ENCODE data around the gene GARNL3.

Gene GARNL3

DNA sequence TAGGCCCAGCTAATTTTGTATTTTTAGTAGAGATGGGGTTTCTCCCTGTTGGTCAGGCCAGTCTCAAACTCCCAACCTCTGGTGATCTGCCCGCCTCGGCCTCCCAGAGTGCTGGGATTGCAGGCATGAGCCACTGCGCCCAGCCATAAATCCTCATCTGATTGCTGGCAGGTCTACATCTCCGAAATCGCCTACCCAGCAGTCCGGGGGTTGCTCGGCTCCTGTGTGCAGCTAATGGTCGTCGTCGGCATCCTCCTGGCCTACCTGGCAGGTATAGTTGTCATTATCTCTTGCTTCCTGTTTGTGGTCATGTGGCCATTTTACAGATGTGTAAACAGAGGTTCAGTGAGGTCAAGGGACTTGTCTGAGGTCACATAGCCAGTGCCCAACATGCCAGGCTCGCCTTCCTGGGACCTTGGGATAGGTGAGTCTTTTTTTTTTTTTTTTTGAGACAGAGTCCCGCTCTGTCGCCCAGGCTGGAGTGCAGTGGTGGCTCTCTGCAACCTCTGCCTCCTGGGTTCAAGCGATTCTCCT lies 135.2 kb downstream of the GARNL3 start:
- Histone ChIP-seq H2AFZ (ENCODE audit: low read length) (no peak overlapping the region), H3K4me2 (ENCODE audit: low read depth, low read length, poor library complexity, severe bottlenecking) (no peak overlapping the region), H3K4me3 (ENCODE audit: low read length, poor library complexity, severe bottlenecking) (no peak overlapping the region), H3F3A (ENCODE audit: low read depth) (no peaks in the 10 kb centered on the region), H3K9ac (ENCODE audit: low read depth, low read length, poor library complexity, severe bottlenecking) (no peak overlapping the region), H3K36me3 (ENCODE audit: insufficient read depth, low read length) (no peaks in the 10 kb centered on the region), H3K9me3 (ENCODE audit: insufficient read depth, low read depth, low read length) (no peaks in the 10 kb centered on the region), H3K4me1 (ENCODE audit: insufficient read depth, low read length, poor library complexity, severe bottlenecking) (no peaks in the 10 kb centered on the region), H3K79me2 (ENCODE audit: insufficient read depth, low read length) (no peaks in the 10 kb centered on the region), H4K20me1 (ENCODE audit: insufficient read depth, low read length, poor library complexity, severe bottlenecking) (no peaks in the 10 kb centered on the region), H3K9me2 (replicated peaks; ENCODE audit: low read depth, low read length) (no peaks in the 10 kb centered on the region), H3K27me3 (ENCODE audit: insufficient read depth, low read length, poor library complexity, severe bottlenecking) (peaks cover 64% of the 10 kb centered on the region)
- TF ChIP-seq, protein P1, sequence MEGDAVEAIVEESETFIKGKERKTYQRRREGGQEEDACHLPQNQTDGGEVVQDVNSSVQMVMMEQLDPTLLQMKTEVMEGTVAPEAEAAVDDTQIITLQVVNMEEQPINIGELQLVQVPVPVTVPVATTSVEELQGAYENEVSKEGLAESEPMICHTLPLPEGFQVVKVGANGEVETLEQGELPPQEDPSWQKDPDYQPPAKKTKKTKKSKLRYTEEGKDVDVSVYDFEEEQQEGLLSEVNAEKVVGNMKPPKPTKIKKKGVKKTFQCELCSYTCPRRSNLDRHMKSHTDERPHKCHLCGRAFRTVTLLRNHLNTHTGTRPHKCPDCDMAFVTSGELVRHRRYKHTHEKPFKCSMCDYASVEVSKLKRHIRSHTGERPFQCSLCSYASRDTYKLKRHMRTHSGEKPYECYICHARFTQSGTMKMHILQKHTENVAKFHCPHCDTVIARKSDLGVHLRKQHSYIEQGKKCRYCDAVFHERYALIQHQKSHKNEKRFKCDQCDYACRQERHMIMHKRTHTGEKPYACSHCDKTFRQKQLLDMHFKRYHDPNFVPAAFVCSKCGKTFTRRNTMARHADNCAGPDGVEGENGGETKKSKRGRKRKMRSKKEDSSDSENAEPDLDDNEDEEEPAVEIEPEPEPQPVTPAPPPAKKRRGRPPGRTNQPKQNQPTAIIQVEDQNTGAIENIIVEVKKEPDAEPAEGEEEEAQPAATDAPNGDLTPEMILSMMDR (conservative IDR thresholded peaks at IDR 0.05; ENCODE audit: low read length): no peak
- no peak for TF ChIP-seq EZH2phosphoT487 (IDR thresholded peaks at IDR 0.05; ENCODE audit: borderline replicate concordance)

DNA sequence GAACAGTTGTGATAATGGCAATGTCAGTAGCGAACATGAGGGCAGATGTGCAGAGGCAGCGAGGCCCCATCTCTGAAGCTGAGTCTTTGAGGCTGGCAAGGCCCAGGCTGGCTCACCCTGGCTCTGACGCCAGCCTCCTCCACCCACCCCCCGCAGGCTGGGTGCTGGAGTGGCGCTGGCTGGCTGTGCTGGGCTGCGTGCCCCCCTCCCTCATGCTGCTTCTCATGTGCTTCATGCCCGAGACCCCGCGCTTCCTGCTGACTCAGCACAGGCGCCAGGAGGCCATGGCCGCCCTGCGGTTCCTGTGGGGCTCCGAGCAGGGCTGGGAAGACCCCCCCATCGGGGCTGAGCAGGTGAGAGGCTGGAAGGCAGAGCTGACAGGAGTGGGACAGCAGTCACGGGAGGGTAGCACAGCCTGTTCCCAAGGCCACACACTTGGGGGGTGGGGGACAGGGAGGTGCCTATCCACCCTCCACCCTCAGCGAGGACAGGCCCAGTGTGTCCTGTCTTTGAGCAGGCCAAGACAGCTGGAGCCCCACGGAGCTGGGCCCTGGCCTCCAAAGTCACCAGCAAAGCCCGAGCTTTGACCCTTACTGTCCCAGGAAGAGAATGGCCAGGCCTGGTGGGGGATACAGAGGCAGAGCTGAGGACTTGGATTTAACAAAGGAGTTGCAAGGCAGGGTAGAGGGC lies 138.0 kb downstream of the GARNL3 start:
- Histone ChIP-seq H4K20me1 (ENCODE audit: insufficient read depth, low read length, poor library complexity, severe bottlenecking) (no peaks in the 10 kb centered on the region), H3K36me3 (ENCODE audit: insufficient read depth, low read length) (no peaks in the 10 kb centered on the region), H3K4me1 (ENCODE audit: insufficient read depth, low read length, poor library complexity, severe bottlenecking) (no peaks in the 10 kb centered on the region), H3F3A (ENCODE audit: low read depth) (no peaks in the 10 kb centered on the region), H3K79me2 (ENCODE audit: insufficient read depth, low read length) (no peaks in the 10 kb centered on the region), H3K9ac (ENCODE audit: low read depth, low read length, poor library complexity, severe bottlenecking) (no peak overlapping the region), H3K27me3 (ENCODE audit: insufficient read depth, low read length, poor library complexity, severe bottlenecking) (peaks cover 43% of the 10 kb centered on the region), H3K9me2 (replicated peaks; ENCODE audit: low read depth, low read length) (no peaks in the 10 kb centered on the region), H3K4me2 (ENCODE audit: low read depth, low read length, poor library complexity, severe bottlenecking) (no peak overlapping the region), H3K4me3 (ENCODE audit: low read length, poor library complexity, severe bottlenecking) (no peak overlapping the region), H3K9me3 (ENCODE audit: insufficient read depth, low read depth, low read length) (no peaks in the 10 kb centered on the region), H2AFZ (ENCODE audit: low read length) (no peak overlapping the region)
- TF ChIP-seq, protein P1 (conservative IDR thresholded peaks at IDR 0.05; ENCODE audit: low read length): no peak
- no peak for TF ChIP-seq EZH2phosphoT487 (IDR thresholded peaks at IDR 0.05; ENCODE audit: borderline replicate concordance)

DNA sequence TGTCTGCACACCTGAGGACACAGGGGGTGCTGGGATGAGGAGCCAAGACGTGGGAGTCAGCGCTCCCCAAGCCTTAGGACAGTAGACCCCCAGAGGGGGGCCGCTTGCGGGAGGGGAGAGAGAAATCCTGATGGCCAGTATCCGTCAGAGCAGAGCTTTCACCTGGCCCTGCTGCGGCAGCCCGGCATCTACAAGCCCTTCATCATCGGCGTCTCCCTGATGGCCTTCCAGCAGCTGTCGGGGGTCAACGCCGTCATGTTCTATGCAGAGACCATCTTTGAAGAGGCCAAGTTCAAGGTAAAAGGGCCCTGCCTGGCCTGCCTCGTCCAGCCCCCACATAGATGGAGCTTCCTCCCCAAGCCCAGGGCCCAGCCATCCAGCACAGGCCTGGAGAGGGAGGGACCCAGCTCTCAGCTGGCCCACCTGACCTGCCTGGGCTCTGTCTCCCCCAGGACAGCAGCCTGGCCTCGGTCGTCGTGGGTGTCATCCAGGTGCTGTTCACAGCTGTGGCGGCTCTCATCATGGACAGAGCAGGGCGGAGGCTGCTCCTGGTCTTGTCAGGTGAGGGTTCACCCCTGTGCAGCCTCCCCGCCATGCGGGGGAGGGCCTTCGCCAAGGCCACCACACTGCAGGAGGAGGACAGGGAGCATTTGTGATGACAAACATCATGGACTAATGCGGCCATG lies 139.1 kb downstream of the GARNL3 start:
- Histone ChIP-seq H3K36me3 (ENCODE audit: insufficient read depth, low read length) (no peaks in the 10 kb centered on the region), H3K79me2 (ENCODE audit: insufficient read depth, low read length) (no peaks in the 10 kb centered on the region), H3K27me3 (ENCODE audit: insufficient read depth, low read length, poor library complexity, severe bottlenecking) (peaks cover 36% of the 10 kb centered on the region), H3K4me2 (ENCODE audit: low read depth, low read length, poor library complexity, severe bottlenecking) (no peak overlapping the region), H2AFZ (ENCODE audit: low read length) (no peak overlapping the region), H3K9me3 (ENCODE audit: insufficient read depth, low read depth, low read length) (no peaks in the 10 kb centered on the region), H3K9me2 (replicated peaks; ENCODE audit: low read depth, low read length) (no peaks in the 10 kb centered on the region), H3K4me3 (ENCODE audit: low read length, poor library complexity, severe bottlenecking) (no peak overlapping the region), H3F3A (ENCODE audit: low read depth) (no peaks in the 10 kb centered on the region), H3K4me1 (ENCODE audit: insufficient read depth, low read length, poor library complexity, severe bottlenecking) (no peaks in the 10 kb centered on the region), H3K9ac (ENCODE audit: low read depth, low read length, poor library complexity, severe bottlenecking) (no peak overlapping the region), H4K20me1 (ENCODE audit: insufficient read depth, low read length, poor library complexity, severe bottlenecking) (no peaks in the 10 kb centered on the region)
- no peak for TF ChIP-seq EZH2phosphoT487 (IDR thresholded peaks at IDR 0.05; ENCODE audit: borderline replicate concordance)
- TF ChIP-seq, protein P1 (conservative IDR thresholded peaks at IDR 0.05; ENCODE audit: low read length): no peak

All from Loucy (cell line).